DMS53 treated with DMSO at 0.1 percent for 48 hours (cell line): Measurements from ENCODE around the gene SH3BGRL3.

Source experiments
- DNase-seq: peaks from one replicate; lab custom pipeline; 2025; ENCODE audit not compliant: unreplicated experiment; lab: John Stamatoyannopoulos, UW

The SH3BGRL3 gene

DNA sequence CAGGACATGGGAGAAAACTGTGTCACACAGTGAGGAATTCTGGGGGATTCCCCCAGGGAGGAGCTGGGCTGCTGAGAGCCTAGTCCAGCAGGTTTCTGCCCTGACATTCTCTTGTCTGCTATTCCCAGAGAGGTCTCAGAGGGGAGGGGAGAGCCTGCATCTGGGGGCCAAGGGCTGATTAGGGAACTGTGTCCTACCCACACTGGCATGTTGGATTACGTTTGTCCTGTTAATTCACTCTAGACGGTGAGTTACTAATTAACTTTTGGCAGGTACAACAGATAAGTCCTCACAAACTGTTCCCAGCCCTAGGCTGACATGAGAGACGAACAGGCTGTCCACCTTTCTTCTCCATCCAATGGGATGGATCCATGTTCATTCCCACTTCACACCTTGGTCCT is 2.6 kb upstream of the SH3BGRL3 start:
- DNase-seq, result no peak

DNA sequence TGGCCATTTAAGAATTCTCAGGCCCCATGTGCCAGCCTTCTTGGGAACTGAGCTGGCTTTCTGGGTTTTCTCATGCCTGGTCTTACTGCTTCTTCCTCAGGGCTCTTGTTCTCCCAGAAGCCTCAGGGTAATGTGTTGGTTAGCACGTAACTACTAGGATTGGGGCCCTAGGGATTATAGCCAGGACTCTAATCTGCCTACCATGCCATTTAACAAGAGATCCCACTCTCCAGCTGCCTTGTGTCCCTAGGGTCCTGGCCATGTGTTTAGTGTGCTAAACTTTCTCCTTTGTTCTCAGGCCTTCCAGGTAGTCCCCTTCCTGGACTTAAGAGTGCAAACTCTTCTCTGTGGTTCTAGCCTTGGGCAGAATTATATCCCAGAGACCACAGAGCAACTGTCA is 2.2 kb upstream of the SH3BGRL3 start:
- DNase-seq, result no peak

DNA sequence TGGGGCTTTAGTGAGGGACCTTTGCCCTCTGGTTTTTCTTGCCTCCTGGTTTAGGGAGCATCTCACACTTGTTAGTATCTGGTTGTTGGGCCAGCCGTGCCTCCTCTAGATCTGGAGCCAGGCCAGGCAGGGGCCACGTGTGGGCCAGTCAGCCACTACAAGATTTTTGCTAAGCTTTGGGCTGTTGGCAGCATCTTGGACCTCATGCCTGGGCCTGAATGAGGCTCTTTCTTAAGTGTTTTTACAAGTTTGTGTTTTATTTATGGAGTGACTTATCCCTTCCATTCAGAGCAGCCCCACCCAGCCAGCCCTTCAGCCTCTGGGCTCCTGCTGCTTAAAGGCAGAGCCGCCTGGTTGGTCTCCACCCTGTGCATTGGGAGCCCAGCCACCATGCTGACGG is 1.6 kb upstream of the SH3BGRL3 start:
- DNase-seq, result no peak

DNA sequence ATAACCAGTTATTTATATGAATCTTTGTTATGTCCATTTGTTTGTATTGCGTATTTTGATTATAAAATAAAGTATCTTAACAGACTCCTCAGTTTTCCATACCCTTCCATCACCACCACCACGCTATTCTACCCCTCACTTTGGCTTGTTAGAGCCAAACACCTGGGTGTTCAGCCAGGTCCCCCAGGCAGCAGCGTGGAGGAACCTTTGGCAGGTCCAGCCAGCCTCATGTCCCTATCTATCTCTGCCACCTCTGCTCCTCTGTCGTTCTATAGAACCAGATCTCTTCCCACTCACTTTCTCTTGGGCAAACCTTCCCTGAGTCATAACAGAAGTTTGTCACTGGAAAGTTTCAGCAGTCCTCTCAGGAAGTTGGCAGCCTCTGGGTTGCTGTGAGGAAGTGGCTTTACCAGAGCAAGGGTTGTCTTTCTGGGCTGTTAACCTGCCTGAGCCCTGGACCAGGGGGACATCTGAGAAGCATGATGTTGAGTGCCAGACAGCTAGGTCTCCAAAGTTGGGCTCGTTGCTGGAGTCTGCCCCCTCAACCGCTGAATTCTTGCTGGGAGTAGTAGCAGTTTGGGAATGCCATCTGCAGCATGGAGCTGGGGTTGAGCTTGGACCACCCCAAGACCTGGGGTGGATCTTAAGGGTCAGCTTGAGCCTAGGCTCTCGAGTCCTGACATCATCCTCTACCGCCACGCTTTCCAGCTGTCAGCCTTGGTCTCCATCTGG is 996 bp upstream of the SH3BGRL3 start:
- no peak for DNase-seq

DNA sequence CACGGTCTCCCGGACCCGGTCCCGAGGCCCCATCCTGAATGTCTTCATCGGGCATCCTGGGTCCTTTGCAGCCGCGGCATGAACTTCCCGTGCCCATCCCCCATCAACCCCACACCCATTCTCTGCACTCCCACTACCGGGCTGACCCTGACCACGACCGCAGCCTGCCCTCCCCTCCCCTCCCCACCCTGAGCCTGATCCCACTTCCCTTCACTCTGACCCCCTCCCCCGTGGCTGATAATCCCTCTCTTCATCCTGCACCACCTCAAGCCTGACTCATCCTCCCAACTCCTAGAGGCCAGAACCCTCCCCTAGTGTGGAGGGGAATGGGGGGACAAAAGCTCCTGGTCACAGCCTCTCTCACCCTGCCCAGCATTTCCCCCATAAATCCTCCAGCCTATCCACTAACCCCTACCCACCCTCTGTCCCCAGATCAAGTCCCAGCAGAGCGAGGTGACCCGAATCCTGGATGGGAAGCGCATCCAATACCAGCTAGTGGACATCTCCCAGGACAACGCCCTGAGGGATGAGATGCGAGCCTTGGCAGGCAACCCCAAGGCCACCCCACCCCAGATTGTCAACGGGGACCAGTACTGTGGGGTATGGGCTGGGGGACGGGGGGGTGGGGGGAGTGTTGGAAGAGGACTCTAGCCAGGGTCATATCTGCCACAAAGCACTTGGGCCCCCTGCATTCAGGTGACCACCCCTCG is 602 bp downstream of the SH3BGRL3 start:
- no peak for DNase-seq

DNA sequence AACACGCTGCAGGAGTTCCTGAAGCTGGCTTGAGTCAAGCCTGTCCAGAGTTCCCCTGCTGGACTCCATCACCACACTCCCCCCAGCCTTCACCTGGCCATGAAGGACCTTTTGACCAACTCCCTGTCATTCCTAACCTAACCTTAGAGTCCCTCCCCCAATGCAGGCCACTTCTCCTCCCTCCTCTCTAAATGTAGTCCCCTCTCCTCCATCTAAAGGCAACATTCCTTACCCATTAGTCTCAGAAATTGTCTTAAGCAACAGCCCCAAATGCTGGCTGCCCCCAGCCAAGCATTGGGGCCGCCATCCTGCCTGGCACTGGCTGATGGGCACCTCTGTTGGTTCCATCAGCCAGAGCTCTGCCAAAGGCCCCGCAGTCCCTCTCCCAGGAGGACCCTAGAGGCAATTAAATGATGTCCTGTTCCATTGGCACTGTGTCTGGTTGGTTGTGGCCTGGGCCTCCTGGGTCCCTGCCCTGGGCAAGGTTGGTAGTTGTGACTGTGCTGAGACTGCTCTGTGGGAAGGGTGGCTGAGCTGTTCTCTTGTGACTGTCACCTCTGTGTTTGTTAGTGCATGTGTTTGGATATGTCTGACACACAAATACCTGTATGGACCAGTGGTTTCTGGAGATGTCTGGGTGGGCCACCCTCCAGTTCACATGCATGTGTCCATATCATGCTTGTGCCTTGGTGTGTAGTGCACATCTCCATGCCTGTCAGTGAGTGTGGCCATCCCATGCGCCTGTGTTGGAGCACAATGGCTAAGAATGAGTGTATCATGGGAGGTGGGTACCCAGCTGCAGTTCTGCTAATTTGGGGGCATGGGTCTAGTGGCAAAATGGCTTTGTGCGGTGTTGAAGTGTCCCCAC is 1.4 kb downstream of the SH3BGRL3 start:
- DNase-seq, result no peak

DNA sequence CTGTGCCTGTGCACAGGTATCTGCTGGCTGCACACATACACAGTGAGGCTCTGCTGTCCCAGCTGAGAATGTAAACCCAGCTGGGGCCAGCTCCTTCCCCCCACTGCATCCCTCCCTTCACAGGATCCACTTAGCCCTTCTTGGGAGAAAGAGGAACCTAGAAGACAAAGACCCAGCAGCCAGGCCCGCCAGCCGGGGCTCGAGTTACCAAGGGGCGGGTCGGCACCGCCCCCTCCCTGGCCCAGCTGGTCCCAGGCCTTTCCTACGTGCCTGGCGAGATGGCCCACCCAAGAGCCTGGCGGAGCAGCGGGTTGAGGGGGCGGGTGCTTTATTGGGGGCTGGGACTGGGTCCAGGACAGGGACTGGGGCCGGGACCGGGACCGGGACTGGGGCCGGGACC is 2.1 kb downstream of the SH3BGRL3 start:
- DNase-seq, result no peak

DNA sequence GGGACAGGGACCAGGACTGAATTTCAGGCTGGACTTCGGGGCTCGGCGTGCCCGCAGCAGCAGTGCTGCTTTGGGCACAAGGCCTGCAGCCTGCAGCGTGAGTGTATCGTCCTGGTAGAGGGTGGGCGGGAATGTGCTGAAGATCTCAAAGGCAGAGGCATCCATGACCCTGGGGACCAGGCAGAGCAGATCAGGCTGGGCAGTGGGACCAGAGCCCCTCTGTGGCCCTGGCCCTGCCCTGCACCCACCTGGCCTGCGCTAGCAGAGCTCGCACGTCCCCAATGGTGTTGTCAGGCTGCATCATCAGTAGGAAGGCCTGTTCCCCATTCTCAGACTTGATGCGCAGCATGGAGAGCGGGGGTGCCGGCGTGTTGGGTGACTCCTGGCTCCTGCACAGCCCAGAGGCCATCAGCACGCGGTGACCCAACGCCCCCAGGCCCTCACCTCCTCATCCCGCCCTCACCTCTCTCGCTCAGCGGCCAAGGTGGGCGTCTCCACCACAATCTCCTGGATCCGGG is 2.6 kb downstream of the SH3BGRL3 start:
- DNase-seq, result no peak

DNA sequence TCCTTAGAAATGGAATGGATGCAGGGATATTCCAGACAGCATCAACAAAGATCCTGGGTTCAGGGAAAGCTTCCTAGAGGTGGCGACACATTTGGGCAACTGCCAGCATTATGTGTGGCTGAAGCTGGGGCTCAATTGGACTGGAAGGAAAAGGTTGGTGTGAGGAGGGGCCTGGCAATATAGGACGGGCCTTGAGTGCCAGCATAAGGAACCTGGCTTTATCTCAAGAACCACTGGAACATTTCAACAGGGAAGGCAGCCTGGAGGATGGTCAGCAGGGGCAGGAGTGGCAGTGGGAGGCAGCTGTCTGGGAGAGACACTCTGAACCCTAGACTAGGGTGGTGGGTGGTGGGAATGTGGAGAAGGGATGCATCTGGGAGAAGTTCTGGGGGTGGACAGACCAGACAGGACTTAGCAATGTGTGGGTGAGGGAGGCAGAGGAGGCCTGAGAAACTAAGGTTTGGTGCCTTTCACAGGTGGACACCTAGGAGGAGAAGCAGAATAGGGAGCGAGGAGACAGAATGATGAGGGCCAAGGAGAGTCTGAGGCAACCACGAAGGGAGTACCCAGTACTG is 3.5 kb downstream of the SH3BGRL3 start:
- no peak for DNase-seq

DNA sequence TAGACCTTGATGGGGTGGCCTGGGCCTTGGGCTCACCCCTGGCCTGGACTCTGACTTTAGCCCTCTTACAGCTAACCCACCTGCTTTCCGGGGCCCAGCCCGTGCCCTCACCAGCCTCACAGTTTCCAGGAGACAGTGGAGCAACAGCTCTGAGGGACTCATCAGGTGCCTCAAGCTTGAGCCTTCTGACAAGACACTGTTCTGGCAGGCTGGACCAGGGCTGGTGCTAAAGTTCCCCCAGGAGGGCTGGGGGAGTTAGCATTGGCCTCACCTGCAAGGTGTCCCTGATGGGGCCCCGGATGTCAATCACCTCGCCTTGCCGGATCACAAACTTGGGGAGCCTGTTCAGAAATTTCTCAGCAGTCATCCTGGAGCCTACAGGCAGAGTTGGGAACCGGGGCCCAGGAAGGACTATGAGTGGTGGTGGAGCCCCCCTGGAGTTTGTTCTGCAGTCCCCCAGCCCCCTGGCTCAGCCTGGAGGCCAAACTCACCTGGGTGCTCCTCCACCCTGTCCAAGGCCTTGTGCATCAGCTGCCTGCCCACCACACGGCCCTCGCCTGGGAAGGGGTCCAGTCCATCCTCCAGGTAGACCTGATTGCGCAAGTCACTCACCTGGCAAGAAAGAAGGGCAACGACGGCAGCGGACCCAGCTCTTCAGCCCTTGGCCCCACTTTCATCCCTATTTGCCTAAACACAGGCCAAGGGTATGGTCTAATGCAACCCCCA is 4.1 kb downstream of the SH3BGRL3 start:
- no peak for DNase-seq

DNA sequence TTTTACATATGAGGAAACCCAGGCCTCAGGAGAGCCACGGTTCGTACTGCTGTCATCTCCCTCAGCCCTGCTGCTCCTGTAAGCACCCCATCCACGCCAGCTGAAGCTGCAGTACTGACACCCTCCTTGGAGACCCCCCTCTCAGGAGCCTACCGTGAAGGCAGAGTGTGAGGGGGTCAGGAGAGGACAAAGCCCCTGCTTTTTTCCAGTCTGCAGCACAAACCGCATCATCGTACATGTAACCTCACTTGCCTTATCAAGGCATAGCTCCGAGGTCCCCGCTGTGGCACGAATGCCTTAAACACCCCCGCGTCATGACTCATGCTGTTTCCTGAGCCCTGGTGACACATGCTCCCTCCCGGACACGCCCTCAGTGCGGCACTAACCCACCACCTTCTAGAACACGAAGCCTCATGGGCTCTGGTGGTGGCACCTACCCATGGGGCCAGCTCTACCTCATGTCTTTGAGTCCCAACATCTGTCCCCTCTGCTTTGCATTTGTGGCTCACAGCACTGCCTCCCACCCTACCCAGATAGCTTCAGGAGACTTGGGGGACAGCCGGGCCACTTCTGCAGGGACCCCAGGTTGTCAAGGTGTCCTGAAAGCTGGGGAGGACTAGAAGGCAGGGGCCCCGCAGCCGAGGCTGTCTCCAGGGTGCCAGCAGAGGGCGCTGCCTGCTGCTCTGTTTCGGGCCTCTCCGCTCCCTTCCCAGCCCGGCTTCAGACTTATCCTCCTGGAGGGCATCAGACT is 4.9 kb downstream of the SH3BGRL3 start:
- DNase-seq, result peak; percentile 65

DNA sequence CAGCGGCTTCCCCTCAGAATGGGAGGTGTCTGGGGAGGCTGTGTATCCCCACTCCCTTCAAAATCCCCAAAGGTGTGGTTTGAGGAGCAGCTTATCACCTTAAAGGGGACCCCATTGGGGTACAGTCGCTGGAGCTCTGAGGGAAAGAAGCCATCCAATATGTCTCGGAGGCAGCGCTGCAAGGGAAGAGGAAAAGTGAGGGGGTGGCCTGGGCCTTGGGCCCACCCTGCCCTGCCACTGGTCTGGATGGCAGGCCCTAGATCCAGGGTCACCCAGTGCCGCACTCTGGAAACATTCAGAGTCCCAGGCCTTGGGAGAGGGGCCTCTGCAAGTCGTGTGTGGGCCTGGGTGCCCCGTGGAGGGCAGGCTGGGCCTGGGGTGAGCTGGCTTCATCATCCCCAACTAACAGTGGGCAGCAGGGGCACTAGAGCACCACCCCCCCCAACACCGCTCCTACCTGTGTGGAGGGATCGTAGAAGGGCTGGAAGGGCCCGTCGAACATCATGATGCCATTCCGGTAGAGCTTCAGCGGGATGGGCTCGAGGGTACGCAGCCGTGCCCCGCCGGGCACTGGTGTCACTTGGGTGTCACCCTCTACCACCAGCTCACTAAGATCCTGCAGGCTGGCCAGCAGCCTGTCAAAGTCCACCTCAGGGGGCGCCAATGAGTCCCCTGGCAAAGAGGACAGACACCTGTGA is 5.6 kb downstream of the SH3BGRL3 start:
- no peak for DNase-seq

DNA sequence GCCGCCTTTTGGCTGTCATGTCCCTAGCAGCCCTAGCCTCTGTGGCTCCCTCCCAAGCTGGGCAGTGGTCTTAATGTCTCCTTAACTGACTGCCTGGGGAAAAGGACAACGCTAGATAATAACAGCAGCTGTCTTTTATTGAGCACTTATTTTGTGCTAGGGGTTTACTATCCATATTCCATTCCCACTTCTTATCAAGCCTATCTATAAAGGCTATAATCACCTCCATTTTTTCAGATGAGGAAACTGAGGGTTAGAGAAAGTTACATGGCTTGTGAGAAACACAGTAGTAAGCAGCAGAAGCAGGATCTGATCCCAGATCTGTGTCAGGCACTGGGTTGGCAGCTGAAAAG is 6.2 kb downstream of the SH3BGRL3 start:
- no peak for DNase-seq

DNA sequence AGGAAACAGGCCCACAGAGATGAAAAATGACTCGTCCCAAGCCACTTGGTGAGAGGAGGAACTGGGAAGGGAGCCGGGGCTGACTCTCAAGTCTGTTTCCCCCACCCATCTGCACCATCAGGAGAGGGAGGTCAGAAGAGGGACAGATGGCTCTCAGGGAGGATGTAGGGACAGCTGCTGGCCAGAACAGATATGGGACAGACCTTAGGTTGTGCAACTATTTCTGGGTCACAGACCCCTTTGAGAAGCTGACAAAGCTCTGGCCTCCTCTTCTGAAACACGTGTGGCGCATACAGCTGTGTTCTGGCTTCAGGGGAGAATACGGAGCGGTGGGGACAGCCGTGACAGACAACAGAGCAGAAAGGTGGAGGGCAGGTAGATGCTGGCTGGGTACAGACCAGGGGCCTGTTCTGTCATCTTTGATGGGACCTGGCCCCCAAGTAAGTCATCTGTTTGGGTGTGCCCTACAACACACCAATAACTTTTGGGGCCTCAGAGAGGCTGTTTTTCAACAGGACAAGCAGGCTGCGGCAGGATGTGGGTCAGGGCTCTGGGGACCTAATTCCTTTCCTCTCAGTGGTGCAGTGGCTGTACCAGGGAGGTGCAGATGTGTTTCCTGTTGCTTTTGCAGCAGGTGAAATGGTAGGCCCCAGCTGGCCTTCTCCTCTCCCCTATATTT is 7.3 kb downstream of the SH3BGRL3 start:
- DNase-seq, result no peak

DNA sequence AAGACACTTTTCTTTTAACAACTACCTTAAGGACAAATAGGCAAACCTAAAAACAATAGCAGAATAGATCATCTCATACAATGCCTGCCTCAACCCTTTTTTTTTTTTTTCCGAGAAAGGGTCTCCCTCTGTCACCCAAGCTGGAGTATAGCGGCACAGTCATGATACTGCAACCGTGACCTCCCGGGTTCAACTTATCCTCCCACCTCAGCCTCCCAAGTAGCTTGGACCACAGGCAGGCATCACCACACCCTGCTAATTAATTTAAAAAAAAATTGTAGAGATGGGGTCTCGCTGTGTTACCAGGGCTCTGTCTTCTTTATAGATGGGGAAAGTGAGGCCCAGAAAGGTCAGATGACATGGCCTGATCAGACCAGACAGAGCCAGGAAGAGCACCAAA is 7.9 kb downstream of the SH3BGRL3 start:
- DNase-seq, result no peak

DNA sequence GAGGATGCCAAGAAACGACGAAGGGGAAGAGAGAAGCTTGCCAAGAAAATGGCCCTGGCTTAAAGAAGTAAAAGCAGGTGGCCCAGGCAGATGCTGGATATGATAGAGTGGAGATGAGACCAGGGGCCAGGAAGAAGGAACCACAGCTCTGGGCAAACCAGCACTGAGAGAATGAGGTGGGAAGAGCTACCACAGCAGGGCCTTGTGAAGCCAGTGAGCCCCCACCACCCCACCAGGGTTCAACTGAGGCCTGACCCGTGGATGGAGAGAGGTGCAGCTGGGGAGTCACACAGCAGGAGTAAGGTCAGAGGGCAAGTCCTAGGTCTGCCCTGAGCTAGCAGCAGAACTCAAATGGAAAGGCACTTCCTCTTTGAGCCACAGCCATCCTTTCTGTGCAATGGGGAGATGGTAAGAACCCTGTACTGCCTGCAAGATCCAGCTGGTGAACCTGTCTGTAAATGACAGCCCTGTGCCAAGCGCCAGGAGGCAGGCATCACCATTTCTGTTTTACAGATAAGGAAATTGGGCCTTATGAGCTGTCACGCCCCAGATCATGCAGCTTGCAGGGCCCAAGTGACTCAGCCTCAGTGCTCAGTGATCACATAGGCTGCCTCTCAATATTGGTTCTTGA is 8.5 kb downstream of the SH3BGRL3 start:
- DNase-seq, result no peak

DNA sequence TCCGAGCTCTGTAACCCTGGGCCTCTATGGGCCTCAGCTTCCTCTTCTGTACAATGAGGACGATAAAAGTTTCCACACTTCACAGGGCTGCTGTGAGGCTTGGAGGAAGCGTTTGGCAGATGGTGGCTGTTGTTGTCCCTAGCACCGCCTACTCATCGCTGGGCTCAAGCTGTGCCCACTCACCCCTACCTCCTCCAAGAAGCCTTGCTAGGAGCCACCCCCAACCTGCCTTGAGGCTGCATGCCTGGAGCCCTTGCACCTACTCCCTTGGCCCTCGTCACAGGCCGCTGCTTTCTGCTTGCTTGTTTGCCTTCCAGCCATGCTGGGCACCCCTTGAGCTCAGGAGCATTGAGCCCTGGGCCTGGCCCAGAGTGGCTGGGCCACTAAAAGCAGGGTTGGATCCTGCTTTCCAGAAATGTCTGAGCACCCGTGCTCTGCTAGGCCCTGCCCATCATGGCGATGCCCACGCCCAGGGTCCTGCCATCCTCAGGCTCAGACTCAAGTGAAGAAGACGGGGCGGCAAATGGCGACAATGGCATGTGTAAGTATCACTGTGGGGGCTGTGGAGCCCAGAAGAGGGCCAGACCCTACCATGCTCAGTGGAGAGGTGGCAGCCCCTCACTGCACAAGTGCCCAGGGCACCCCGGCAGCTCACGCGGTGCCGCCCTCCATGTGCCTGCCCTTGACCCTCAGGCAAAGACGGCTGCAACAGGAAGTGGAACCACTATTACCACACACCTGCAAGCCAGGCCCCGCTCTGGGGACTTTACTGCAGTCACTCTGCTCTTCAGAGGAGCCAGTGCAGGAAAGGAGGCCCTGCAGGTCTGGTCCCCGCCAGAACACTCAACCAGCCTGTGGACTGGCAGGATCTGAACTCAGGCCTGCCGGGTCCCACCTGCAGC is 9.5 kb downstream of the SH3BGRL3 start:
- no peak for DNase-seq
